ENCODE measurements around the gene PCDHB5.
"Not testable (repeated sequence)": the region's sequence is repeated elsewhere in the genome, so short reads cannot be mapped to it uniquely, and the experiment has no call there.

Gene PCDHB5

GRCh38 chr5:141179371-141179770 lies 44.4 kb downstream of the PCDHB5 start:
- not testable (repeated sequence) for ATAC-seq; H3K27ac Mint-ChIP-seq; H3K36me3 Mint-ChIP-seq; H3K4me1 Mint-ChIP-seq; H3K4me3 Mint-ChIP-seq; H3K9me3 Mint-ChIP-seq; DNase-seq (ENCODE audit: low spot score in 2 of 2)

- DNase-seq (ENCODE audit: low spot score in 2 of 2); H3K4me1 Mint-ChIP-seq; H3K36me3 Mint-ChIP-seq; H3K9me3 Mint-ChIP-seq; H3K27ac Mint-ChIP-seq; H3K4me3 Mint-ChIP-seq; ATAC-seq: not testable (repeated sequence)
Observed at GRCh38 chr5:141179876-141180275, 44.9 kb downstream of the PCDHB5 start.

GRCh38 chr5:141180313-141180712 lies 45.3 kb downstream of the PCDHB5 start:
- ATAC-seq: no peak
- Mint-ChIP-seq H3K9me3 (peaks cover 4% of the 10 kb centered on the region), H3K27ac (no peak overlapping the region), H3K36me3 (no peaks in the 10 kb centered on the region), H3K4me1 (no peaks in the 10 kb centered on the region), H3K4me3 (no peak overlapping the region)
- DNase-seq (ENCODE audit: low spot score in 2 of 2): no peak

- H3K27ac Mint-ChIP-seq: no peak within 1 kb of the TSS
- H3K4me3 Mint-ChIP-seq: no peak within 1 kb of the TSS
- peaks cover 6% of the 10 kb centered on the region for H3K4me1 Mint-ChIP-seq
- peaks cover 4% of the 10 kb centered on the region for H3K9me3 Mint-ChIP-seq
- no peak for ATAC-seq
- H3K36me3 Mint-ChIP-seq: no peaks in the 10 kb centered on the region
- no peak for DNase-seq (ENCODE audit: low spot score in 2 of 2)
Observed at GRCh38 chr5:141182248-141182647, 47.2 kb downstream of the PCDHB5 start, which contains the start of gene PCDHB16. Gene PCDHB16, plus strand, starts transcription at chr5:141182387. Its CDS starts 173 bp downstream, at chr5:141182560.

- DNase-seq (ENCODE audit: low spot score in 2 of 2); H3K27ac Mint-ChIP-seq; H3K36me3 Mint-ChIP-seq; ATAC-seq; H3K4me1 Mint-ChIP-seq; H3K4me3 Mint-ChIP-seq; H3K9me3 Mint-ChIP-seq: not testable (repeated sequence)
Observed at GRCh38 chr5:141184117-141184855, 49.3 kb downstream of the PCDHB5 start.

GRCh38 chr5:141186897-141187512 lies 52.0 kb downstream of the PCDHB5 start, which contains the start of gene PCDHB9:
Gene PCDHB9, plus strand, starts transcription at chr5:141187161. Its CDS starts 158 bp downstream, at chr5:141187319.
- ATAC-seq: no peak
- Mint-ChIP-seq H3K27ac (no peak within 1 kb of the TSS), H3K4me3 (peak within 1 kb of the TSS; percentile 26), H3K9me3 (peaks cover 10% of the 10 kb centered on the region), H3K4me1 (peaks cover 7% of the 10 kb centered on the region), H3K36me3 (peaks cover 6% of the 10 kb centered on the region)
- no peak for DNase-seq (ENCODE audit: low spot score in 2 of 2)

All from stimulated activated effector memory CD8-positive, alpha-beta T cell treated with anti-CD3 and anti-CD28 coated beads, Interleukin-12 subunit alpha, Interleukin-12 subunit beta, amount 100 ng/mL, for 72 hours (primary cell).